Muscle of back (tissue), 11 donors: ENCODE data around the gene SDSL. TPM values are rescaled to one million over a fixed set of nuclear protein-coding genes. Genes with fewer than 3 reads are reported as not detected.

Experiments
- DNase-seq, 3 donors: peaks; one replicate each; pipeline versions ENCODE4 v3.0.0 to v3.0.0-alpha.2; 2013
- polyA plus RNA-seq, 10 donors: library from polyadenylated mRNA; unstranded; fragments of 120-200 nt; gene quantifications; one replicate each; pipeline ENCODE4 v1.2.1, GENCODE V29; 2013; ENCODE audit not compliant: insufficient read length in 10 of 10

The SDSL gene
- polyA plus RNA-seq, 10 donors = 0.61 to 2.1 (median 1.4) TPM

- DNase-seq = no peak
Measured at GRCh38 chr12:113467502-113468364, 45.6 kb downstream of the SDSL start.

- no peak for DNase-seq
Measured at GRCh38 chr12:113468365-113469223, 46.4 kb downstream of the SDSL start.

DNA sequence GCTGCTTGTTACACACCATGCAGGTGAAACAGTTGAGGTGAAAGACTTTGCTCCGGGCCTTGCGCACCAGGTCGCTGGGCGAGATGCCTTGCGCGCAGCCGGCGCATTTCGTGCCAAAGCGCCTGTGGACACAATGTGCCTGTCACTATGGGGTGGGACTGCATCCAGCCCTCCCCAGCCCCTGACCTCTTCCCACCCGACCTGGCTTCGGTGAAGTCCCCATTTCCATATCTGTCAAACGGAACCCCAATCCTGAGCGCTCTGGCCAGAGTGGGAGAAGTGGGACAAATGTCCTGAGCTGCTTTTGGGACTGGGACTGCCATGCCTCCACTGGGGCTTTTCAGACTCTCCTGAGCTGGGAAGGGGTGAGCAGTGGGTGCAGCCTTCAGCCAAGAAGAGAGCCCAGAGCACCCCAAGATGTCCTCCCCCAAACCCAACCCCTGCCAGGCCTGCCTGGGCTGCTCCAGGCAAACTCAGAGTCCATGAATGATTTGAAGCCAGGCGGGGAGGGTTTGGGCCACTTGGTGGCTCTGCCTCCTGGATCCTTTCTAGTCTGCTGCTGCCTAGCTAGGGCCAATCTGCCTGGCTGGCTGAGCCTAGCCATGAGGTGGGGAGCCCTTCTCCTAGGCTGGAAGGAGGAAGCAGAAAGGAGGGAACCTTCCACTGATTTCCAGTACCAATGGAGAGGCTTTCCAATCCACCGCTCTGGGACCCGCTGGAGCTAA is 47.2 kb downstream of the SDSL start:
- no peak for DNase-seq

DNA sequence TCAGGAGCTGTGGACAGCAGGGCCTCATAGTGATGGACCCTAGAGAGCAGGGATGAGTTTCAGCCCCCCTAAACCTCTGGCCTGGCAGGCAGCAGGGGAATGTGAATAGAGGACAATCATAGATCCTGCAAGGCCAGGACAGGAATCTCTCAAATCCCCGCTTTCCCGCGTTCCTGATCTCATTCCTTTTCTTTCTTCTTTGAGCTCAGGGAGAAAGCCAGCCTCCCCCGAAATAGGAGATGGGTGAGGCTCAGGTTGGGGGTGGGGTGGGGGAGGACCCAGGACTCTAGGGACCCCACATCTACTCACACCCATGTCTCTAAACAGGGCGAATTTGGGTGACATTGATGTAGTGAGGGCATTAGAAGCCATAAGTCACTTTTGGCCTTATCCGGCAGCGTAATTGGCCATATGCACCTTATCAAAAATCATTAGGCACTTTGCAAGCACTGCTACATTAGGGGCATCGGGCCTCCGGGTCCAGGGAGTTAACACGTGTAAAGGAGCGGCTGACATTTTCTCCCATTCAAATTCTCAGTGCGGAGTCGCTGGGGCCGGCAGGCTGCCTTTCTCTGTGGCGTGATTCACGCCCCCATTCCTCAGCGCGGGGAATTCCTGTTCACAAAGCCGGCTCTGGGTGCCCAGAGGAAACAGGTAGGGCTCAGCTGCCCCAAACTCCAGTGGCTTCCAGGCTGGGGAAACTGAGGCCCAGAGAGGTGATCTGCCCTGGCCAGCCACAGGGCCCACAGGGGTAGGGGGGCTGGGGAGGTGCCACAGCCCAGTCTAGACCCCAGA is 48.0 kb downstream of the SDSL start:
- DNase-seq = no peak

DNA sequence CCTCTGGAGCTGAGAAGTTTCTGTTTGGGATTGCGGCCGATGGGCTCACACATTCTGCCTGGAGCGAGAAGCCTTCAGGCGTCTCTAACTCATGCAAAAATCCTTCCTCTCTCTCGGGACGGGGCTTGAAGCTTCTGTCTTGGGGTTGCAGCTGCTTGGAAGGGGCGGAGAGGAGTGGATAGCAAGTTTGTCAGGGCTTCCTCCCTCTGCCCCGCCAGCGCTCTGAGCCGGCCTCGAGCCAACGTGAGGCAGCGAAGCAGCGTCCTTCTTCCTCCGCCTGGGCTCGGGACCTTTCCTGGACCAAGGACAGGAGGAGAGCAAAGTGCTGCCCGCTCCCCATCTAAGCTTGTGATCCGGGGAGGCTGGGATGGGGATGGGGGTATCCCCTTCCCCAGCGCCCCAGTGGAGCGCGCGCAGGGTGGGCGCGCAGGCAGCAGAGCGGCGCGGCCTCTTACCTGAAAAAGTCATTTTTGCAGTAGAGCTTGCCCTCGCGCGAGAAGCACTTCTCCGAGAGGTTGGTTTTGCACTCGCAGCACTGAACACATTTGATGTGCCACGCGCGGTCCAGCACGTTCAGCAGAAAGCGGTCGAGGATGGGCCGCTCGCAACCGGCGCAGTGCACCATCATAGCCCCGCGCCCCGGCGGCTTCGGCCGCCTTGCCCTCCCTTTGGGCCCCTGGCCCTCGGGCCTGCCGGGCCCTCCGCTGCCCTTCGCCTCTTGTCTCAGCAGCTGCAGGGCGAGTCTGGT is 48.9 kb downstream of the SDSL start:
- DNase-seq = no peak

GRCh38 chr12:113471619-113472171 is 49.5 kb downstream of the SDSL start, which contains the start of gene LHX5:
Gene LHX5 (minus strand): TSS chr12:113471871. CDS start chr12:113471498, 373 bp downstream.
- no peak for DNase-seq

- no peak for DNase-seq
Measured at GRCh38 chr12:113472191-113473121, 50.3 kb downstream of the SDSL start.

DNA sequence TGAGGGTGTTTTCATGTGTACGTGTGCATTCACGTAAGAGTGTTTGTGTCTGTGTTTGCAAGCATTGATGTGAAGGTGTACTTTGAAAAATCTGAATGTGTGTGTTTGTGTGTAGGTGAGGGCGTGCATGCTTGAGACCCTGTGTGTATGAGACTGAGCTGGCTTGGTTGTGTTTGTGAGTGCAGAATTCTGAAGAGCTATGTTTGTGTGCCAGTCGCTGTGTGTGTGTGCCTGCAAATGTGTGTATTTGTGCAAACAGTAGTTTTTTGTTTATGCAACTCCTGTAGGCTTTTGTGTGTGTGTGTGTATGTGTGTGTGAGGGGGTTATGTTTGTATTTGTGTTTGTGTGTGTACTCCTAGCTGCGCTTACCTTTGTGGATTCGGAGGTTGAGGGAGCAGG is 51.2 kb downstream of the SDSL start:
- no peak for DNase-seq

DNA sequence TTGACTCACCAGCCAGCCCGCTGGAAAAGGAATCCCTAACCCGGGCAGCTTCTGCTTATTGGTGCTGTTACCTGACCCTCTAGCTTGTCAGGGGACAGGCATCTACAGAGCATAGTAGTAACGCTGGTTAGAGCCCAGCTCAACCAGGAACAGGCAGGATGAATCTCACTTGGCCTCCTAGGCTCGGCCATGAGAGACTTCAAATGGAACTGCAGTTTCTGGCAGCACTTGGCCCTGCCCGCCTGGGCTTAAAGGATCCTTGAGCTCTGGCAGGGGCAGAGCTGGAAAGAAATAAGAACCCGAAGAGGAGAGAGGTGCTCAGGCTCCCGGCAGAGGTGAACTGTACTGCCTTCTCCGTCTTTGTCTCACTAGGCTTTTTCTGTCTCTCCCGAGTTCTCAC is 51.8 kb downstream of the SDSL start:
- no peak for DNase-seq

DNA sequence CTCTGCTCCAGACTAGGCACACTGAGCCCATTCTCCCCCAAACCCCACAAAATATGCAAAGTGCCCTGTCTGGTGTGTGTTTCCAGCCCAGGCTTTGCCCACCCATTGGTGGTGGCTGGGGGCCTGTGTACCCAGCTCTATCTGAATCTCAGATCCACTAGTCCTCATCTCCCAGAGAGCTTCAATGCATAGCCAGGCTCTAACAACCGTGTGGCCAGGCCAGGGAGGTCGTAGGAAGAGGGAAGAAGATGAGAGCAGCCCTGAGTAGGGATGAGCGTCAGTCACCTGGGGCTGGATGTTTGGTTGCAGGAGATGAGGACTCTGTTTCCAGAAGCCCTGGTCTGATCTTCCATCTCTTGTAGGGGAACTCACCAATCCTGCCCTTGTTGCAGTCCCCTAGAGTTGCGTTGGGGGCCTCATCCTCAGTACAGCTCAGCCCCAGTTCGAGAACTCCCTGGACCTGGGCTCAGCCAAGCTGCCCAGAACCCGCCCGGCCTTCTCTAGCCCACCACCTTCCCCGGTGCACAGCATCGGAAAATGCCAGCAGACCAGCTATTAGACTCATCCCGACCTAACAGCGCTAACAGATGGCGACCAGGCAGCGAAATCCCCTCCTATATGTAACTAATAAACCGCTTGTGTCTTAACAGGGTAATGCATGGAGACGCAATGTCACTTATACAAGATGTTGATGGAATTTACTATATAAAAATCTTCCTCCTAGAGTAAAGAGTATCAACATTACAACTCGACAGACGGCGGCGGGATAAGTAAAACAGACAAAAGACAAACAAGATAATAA is 52.7 kb downstream of the SDSL start:
- no peak for DNase-seq

- DNase-seq = no peak
Measured at GRCh38 chr12:113475451-113476175, 53.4 kb downstream of the SDSL start.

- DNase-seq = no peak
Measured at GRCh38 chr12:113476176-113476986, 54.2 kb downstream of the SDSL start.

DNA sequence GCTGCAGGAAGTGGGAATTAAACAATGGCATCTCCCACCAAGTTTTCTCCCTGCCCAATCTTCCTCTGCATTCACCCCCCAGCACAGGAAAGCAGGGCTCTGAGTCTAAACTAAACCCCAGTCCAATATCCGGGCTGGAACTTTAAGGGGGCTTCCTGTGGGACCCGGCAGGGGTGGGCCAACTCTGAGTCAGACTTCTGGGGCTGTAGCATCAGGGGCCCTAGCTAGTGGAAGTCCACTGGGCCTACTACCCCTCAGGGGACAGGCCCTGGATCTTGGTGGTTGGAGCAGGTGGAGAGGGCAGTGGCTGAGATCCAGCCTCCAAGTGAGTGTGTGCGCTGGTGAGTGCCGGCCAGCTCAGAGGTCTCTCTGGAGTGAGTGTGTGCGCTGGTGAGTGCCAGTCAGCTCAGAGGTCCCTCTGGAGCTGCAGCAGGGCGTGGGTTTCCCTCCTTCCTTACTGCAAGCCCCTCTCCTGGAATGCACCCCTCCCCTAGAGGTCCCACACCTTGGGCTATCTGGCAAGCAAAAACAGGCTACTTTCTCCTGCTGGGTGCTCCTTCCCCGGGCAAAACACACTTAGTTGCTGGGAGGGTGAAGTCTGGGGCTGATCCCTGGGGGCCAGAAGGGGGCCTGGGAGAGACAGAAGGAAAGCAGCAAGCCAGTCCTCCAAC is 55.1 kb downstream of the SDSL start:
- DNase-seq = no peak

DNA sequence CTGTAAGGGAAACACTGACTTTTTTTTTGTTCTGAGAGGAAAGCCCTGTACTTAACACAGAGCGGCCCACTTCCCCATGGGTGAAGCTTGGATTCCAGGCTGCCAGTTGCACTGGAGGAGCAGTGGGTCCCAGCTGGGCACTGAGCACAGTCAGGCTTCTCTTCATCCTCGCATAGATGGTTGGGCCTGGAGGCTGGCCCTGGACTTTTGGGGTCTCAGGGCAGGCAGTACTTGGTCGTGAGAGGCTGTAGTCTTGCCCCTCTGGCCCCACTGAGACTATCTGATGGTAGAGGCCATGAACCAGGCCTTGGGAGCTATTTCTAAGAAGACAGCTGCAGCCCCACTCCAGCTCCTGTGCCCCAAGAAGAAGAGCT is 55.6 kb downstream of the SDSL start:
- DNase-seq = no peak

GRCh38 chr12:113478351-113479011 is 56.3 kb downstream of the SDSL start:
- no peak for DNase-seq
